ENCODE results near the gene POLR3E.

Gene POLR3E

DNA sequence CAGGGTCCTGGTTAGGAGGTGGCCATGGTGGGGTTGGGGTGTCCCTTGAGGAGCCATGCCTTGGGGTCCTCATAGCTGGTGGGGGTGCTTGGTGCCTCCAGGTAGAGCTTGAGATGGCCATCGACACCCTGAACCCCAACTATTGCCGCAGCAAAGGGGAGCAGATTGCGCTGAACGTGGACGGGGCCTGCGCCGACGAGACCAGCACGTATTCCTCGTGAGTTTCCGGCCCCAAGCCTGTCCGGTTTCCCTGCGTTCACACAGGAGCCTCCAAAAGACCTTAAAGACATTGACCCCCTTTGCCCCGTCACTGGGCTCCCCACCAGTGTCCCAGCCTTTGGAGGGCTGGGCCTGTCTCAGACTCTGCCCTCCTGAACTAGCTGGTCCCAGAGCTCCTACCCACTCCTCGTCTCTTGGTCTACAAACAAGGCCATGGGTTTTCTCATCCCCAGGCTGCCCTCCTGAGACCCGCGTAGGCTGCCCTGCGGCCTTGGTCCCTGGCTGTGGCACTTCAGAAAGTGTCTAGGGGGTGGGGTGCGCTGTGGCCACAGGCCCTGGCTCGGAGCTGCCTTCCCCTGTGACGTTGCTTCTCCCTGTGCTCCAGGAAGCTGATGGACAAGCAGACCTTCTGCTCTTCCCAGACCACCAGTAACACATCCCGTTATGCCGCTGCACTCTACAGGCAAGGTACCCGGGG is 11.8 kb downstream of the POLR3E start:
- no peak for DNase-seq
- Histone ChIP-seq H3K9me3 (ENCODE audit: insufficient read depth, low read length, severe bottlenecking) (no peaks in the 10 kb centered on the region), H4K20me1 (ENCODE audit: insufficient read depth, low read length) (peaks cover 53% of the 10 kb centered on the region), H3K79me2 (ENCODE audit: insufficient read depth, low read length) (peaks cover 37% of the 10 kb centered on the region), H3K9ac (ENCODE audit: low read depth, low read length) (no peak overlapping the region), H2AFZ (ENCODE audit: low read depth, low read length) (no peak overlapping the region), H3K36me3 (ENCODE audit: insufficient read depth, low read length) (peaks cover 90% of the 10 kb centered on the region), H3K27me3 (ENCODE audit: insufficient read depth, low read length, poor library complexity) (no peaks in the 10 kb centered on the region), H3K4me1 (ENCODE audit: insufficient read depth, low read length) (no peaks in the 10 kb centered on the region), H3K4me3 (ENCODE audit: low read depth in 1 of 2, low read length in 2 of 2) (no peak overlapping the region), H3K4me2 (ENCODE audit: insufficient read depth, low read length) (no peak overlapping the region), H3K27ac (ENCODE audit: low read length) (no peak overlapping the region)
- TF ChIP-seq CTCF (IDR thresholded peaks at IDR 0.05; ENCODE audit: borderline replicate concordance, extremely low read depth, low read length, poor library complexity, severe bottlenecking), result no peak
- no peak for ATAC-seq (ENCODE audit: insufficient read depth, low read depth)

DNA sequence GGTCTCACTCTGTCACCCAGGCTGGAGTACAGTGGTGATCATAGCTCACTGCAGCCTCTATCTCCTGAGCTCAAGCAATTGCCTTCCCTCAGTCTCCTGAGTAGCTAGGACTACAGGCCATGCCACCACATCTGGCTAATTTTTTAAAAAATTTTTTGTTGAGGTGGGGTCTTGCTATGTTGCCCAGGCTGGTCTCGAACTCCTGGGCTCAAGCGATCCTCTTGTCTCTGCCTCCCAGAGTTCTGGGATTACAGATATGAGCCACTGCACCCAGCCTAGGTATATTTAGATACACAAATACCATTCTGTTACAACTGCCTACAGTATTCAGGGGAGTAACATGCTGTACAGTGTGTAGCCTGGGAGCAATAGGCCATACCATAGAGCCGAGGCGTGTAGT is 14.3 kb downstream of the POLR3E start:
- no peak for TF ChIP-seq CTCF (IDR thresholded peaks at IDR 0.05; ENCODE audit: borderline replicate concordance, extremely low read depth, low read length, poor library complexity, severe bottlenecking)
- no peak for TF ChIP-seq EZH2 (IDR thresholded peaks at IDR 0.05; ENCODE audit: borderline replicate concordance, low read depth, low read length, severe bottlenecking)
- H3K79me2 ChIP-seq (ENCODE audit: insufficient read depth, low read length), result peaks cover 17% of the 10 kb centered on the region
- H3K4me3 ChIP-seq (ENCODE audit: low read depth in 1 of 2, low read length in 2 of 2), result no peak overlapping the region
- H3K36me3 ChIP-seq (ENCODE audit: insufficient read depth, low read length), result peaks cover 88% of the 10 kb centered on the region
- no peaks in the 10 kb centered on the region for H3K27me3 ChIP-seq (ENCODE audit: insufficient read depth, low read length, poor library complexity)
- peaks cover 36% of the 10 kb centered on the region for H4K20me1 ChIP-seq (ENCODE audit: insufficient read depth, low read length)
- no peak overlapping the region for H3K9ac ChIP-seq (ENCODE audit: low read depth, low read length)
- no peak overlapping the region for H3K27ac ChIP-seq (ENCODE audit: low read length)
- H3K4me1 ChIP-seq (ENCODE audit: insufficient read depth, low read length), result no peaks in the 10 kb centered on the region
- no peak overlapping the region for H3K4me2 ChIP-seq (ENCODE audit: insufficient read depth, low read length)
- DNase-seq, result no peak
- H2AFZ ChIP-seq (ENCODE audit: low read depth, low read length), result no peak overlapping the region
- no peaks in the 10 kb centered on the region for H3K9me3 ChIP-seq (ENCODE audit: insufficient read depth, low read length, severe bottlenecking)
- ATAC-seq (ENCODE audit: insufficient read depth, low read depth), result no peak

DNA sequence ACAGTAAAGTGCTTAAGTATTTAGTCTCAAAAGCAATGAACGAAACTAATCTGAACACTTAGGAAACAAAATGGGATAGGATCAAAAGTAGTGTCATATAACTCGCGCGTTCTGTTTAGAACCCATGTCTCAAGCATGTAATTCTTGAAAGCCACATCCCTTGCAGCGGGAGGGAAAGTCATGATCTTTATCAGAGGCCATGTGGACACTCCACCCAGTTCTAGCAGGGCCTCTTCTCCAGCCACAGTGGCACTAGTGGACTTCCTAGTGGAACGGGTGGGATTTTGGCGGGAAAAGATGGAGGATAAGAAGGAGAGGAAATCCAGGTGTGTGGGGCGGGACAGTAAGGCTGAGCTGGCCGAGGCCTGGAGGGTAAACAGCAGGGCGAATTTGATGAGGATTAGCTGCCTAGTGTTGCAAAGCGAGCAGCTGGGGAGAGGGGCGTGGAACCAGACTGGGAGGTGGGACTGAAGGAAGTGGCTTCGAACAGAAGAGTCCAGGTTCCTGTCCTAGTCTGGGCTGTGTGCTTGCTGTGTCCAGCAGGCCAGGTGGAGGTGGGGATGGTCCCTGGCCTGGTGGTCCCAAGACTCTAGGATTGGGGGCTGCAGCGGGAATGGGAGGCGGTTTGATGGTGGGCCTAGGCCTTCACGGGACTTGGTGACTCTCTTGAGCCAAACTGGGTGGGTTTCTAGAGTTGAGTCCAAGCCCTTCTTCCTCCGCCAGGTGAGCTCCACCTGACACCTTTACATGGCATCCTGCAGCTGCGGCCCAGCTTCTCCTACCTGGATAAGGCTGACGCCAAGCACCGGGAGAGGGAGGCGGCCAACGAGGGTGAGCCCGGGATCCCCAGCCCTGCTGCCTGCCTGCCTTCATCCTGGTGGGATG is 15.9 kb downstream of the POLR3E start:
- peaks cover 86% of the 10 kb centered on the region for H3K36me3 ChIP-seq (ENCODE audit: insufficient read depth, low read length)
- 0 out of 2 replicates have a peak, but pooled peaks cover 2% of the 10 kb centered on the region for H3K79me2 ChIP-seq (ENCODE audit: insufficient read depth, low read length)
- no peak for DNase-seq
- H3K9me3 ChIP-seq (ENCODE audit: insufficient read depth, low read length, severe bottlenecking), result no peaks in the 10 kb centered on the region
- TF ChIP-seq CTCF (IDR thresholded peaks at IDR 0.05; ENCODE audit: borderline replicate concordance, extremely low read depth, low read length, poor library complexity, severe bottlenecking), result no peak
- no peak for TF ChIP-seq EZH2 (IDR thresholded peaks at IDR 0.05; ENCODE audit: borderline replicate concordance, low read depth, low read length, severe bottlenecking)
- H3K9ac ChIP-seq (ENCODE audit: low read depth, low read length), result no peak overlapping the region
- no peaks in the 10 kb centered on the region for H3K27me3 ChIP-seq (ENCODE audit: insufficient read depth, low read length, poor library complexity)
- no peak overlapping the region for H3K4me2 ChIP-seq (ENCODE audit: insufficient read depth, low read length)
- no peak for ATAC-seq (ENCODE audit: insufficient read depth, low read depth)
- H4K20me1 ChIP-seq (ENCODE audit: insufficient read depth, low read length), result peaks cover 21% of the 10 kb centered on the region
- H2AFZ ChIP-seq (ENCODE audit: low read depth, low read length), result no peak overlapping the region
- H3K4me3 ChIP-seq (ENCODE audit: low read depth in 1 of 2, low read length in 2 of 2), result no peak overlapping the region
- H3K4me1 ChIP-seq (ENCODE audit: insufficient read depth, low read length), result no peaks in the 10 kb centered on the region
- no peak overlapping the region for H3K27ac ChIP-seq (ENCODE audit: low read length)

Data from DND-41 (cell line).